DLD1 (cell line): Measurements from ENCODE around the gene ART3.

Source experiments
- in situ Hi-C: cut with HindIII; loops from 2 replicates; pipeline ENCODE4 v1.10.0; 2017; ENCODE audit warnings: low sequenced_read_pairs

Gene ART3

DNA sequence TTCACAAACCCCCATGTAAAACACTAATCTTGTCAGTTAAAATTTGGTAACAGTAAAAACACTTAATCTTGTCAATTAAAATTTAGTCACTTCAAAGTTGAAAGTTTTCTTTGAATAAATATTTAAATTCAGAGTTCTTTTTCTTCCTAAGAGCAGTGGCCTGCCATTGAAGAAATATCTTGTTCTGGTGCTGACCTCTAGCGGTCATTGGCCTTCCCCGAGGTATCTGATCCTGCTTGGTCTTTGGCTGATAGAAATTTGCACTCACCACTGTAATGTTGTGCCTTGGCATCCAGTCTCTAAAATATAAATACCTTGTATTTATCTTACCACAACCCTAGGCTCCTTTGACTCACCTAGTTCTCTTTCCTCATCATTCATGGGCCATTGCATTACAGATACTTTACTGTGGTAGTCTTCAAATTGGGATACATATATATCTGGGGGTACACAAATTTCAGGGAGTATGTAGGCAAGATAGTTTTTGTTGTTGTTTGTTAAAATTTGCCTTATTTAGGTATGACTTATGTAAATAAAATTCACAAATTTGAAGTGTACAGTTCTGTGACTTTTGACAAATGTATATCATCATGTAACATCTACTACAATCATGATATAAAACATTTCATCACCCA, 6.7 kb upstream of the ART3 start:
- in situ Hi-C loops = no loop called here

DNA sequence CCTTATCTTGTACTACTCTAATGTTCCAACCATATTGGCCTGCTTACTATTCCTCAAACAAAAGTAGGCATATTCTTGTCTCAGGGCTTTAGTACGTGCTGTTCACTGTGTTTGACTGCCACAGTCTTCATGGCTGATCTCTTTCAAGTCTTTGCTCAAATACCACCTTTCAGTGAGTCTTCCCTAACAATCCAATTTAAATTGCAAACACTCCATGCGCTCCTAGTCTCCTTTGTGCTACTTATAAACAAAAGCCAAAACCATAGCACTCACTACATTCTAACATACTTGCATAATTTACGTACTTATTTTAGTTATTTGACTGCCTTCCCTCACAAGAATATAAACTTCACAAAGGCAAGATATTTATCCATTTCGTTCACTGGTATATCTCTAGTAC, 1.7 kb upstream of the ART3 start:
- in situ Hi-C loops = no loop called here

DNA sequence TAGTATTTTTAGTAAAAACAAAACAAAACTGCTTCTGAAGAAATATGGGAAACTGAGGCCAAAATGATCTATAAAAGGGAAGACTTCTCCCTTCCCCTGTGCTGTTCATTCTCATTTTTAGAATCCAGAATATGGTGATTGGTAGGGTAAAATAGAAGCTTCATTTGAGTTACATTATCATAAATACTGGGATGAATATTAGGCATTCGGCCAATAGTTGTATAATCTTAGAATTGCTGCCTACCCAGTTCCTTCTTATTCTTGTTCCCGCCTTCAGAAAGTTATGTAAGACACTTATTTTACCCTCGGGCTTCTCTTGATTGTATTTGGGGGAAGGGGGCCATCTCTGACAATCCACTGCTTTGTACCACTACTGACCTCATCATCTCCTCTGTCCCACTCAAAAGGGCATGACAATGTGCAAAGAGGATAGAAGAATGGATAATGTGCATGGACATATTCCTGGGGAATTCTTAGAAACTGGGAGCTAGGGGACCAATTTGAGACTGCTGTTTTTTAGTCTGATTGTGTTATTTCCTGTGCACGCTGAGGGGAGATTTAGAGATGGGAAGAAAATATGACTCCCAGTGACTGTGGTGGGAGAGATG, 588 bp downstream of the ART3 start:
- in situ Hi-C loops = no loop called here

DNA sequence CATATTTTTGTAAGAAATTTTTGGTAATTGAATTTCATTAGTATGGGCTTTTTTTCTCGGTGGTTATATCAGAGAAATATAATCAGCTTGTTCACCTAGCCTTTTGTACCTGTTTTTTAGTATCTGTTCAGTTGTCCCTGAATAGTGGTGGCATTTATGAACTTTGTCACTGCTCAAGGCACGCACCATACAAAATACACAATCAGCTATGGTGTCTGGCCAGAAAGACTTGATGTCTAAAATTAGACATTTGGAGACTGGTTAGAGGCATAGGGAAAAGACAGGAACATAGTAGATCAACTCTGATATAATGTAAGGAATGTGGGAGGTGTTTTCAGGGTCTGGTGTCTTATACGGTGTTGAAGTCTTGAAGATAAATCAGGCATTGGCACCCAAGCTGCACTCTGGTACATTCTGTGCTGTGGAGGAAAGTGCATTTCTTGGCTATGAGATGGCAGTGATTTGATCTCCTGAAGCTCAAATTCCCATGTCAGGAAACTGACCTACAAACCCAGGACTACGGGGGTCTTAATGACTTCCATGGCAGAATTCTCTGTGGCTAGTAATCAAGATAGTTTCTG, 3.6 kb downstream of the ART3 start:
- in situ Hi-C loops = no loop called here

DNA sequence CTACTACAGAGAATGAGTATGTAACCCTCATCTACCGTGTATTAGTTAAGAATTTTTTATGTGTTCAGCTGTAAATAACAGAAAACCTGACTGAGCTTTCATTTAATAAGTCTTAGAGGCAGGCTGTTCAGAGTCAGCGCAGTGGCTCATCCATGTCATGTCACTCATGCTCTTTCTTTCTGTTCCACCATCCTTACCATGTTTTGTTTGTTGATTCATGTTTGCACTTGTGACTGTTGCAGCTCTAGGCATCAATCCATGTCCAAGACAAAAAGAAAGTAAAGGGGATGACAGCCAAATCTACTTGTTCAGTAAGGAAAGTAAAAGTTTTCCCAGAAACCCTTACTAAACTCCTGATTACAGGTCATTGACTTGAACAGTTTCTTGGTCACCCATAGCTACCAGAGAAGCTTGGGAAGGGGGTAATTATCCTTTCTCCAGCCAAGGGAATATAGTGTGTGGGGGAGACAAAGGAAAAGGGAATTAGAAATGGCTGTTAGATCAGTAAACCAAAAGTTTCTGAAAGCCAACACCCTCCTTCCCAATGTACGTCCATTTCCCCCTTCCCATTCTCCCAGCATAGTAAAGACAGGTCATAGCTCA, 9.0 kb downstream of the ART3 start:
- in situ Hi-C loops = no loop called here

DNA sequence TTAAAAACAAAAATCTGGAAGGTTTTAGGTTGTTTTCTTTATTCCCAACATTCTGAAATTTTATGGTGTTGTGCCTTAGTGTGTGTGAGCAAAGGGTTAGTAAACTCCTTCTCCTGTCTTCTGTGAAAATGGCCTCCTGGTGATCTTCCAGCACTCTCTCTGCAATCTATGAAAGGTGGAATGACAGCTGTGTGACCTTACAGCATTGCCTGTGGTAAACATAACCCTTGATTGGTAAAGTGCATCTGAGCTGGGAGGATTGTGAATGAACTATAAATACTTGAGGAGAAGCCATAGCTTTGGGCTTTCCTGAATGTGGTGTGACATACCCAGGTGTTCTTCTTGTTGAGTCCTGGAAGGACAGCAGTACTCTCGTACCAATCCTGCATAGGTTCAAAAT, 10.0 kb downstream of the ART3 start:
- in situ Hi-C loops = no loop called here

DNA sequence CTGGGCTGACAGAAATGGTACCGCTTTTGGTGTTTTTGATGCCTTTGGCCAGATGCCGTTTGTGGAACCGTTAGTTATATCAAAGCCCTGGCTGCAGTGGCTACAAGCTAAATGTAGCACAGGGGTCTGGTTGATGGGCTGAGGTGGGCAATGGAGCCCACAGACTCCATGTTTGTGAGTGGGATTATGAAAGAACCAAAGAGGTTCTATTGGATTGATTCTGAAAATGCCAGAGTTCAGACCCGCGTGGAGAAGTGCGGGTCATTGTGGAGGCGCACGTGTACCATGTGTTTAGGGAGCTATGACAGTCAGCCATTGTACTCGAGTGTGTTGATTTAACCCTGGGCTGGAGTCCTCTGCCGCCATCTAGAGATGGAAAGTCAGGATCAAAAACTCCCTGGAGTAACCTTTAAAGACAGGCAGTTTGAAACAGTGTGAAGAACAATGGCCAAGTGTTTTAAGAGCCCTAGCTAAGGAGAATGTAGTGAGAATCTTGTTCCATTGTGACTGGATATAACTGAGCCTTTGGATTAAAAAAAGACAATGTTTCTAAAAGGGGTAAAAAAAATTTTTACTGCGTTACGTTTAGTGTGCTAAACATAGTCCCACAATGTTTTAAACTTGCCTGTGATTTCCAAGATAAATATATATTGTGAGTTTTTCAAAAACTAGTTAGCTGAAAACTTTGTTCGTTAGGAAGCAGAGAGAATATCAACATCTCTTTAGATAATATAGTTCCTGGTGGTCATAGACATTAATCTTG, 12.7 kb downstream of the ART3 start:
- in situ Hi-C loops = no loop called here

DNA sequence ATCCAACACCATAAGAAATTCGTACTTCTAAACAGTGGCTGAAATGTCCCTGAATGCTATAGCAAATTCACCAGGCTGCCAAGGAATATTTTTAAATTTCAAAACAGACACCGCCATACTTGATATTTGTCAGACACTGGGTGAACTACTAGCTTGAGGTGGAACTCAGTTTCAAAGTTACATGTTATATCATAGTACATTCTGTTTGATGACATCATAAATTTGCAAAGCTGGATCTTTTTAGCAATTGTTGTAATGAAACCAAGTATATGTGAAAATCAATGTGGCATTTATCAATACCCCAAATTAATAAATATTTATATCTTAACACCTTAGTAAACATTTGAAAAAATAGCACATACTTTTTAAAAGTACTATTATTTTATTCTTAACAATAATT, 14.2 kb downstream of the ART3 start:
- in situ Hi-C loops = no loop called here

DNA sequence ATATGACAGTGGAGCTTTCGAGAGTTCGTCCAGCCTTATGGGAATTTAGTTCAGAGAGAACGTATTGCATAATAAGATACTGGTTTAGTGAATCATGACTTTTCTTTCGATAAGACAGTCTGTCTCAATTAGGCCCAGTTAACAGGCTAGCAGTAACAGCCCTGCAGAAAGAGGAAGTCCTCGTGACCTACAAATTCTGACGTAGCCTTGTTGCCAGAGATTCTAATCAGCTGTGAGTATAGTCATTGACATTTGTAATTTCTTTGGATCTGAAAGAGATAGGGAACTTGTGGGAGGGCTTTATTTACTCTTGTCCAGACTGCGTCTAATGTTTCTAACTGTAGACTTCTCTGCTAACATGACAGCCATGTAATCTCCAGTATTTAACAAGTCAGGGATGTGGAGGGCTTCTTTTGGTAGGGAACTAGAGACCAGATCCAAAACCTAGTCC, 15.8 kb downstream of the ART3 start:
- in situ Hi-C loops = no loop called here

DNA sequence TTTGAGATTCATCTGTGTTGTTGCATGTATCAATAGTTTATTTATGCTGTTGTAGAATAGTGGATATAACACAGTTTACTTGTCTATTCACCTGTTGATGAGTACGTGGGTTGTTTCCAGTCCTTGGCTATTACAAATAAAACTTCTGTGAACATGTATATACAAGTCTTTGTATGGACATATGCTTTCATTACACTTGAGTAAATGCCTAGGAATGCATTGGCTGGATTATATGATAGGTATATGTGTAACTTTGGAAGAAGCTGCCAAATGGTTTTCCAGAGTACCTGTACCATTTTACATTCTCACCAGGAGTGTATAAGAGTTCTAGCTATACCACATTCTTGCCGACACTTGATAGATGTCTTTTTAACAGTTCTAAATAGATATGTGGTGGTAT, 16.5 kb downstream of the ART3 start:
- in situ Hi-C loops = no loop called here

DNA sequence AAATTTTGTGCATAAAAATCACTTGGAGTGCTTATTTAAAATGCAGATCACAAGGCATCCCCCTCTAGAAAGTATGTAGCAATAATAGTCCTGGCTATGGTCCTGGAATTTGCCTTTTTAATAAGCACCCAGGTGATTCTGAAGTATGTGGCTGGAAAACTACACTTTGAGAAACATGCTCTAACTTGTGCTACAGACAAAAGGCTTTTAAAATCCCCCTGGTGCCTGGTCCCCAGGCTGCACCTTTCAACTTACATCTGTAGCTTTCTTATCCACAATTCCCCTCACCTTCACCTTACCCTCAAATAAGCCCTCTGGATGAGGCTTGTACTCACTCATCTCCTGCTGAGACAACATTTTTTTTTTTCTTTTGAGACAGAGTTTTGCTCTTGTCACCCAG, 21.1 kb downstream of the ART3 start:
- in situ Hi-C loops = no loop called here

DNA sequence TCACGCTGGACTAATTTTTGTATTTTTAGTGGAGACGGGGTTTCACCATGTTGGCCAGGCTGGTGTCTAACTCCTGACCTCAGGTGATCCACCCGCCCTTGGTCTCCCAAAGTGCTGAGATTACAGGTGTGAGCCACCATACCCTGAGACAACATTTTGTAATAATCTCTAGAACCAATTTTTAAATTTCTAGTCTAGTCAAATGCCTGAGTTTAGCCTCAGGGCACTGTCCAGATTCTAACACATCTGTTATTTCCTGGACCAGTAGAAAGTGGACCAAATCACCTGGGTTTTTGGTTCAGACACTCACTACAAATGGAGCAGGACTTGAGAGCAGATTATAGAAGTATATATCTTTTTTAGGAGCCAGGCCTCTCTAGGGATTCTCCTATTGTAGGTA, 21.6 kb downstream of the ART3 start:
- in situ Hi-C loops = no loop called here

DNA sequence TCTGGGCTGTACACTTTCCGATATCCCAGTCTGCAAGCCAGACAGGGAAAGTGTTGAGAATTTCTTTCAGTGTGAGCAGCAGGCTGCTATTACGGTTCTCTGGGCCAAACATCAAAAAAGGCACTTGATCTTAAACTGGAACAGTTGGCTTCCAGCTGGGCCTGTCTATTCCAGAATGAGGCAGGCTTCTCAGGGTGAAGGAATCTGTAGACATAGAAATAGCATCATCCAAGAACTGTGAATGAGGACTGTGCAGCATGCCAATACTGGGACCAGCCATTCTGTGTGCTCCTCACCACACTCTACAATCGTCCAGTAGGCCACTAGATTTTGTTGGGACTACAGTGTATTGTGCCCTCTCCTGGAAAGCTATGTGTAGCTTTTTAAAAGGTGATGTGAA, 31.1 kb downstream of the ART3 start:
- in situ Hi-C loops = no loop called here

DNA sequence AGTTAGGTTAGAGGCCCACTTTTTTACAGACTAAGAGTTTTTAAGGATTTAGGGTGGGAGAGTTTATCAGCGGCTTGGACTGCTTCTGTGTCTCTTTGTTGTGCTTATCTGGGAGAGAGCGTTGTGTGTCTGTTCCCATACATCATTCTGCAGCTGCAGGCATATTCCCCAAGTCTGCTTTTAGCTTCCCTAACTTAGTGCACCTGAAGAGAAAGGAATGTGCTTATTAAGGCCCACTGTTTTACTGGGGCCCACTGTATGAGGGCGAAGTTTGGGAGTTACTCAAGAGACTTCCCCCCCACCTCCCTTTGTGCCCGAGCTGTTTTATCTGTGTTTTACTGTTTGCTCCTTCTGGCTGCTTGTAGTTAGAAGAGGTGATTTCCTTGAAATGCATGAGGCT, 31.9 kb downstream of the ART3 start:
- in situ Hi-C loops = no loop called here

DNA sequence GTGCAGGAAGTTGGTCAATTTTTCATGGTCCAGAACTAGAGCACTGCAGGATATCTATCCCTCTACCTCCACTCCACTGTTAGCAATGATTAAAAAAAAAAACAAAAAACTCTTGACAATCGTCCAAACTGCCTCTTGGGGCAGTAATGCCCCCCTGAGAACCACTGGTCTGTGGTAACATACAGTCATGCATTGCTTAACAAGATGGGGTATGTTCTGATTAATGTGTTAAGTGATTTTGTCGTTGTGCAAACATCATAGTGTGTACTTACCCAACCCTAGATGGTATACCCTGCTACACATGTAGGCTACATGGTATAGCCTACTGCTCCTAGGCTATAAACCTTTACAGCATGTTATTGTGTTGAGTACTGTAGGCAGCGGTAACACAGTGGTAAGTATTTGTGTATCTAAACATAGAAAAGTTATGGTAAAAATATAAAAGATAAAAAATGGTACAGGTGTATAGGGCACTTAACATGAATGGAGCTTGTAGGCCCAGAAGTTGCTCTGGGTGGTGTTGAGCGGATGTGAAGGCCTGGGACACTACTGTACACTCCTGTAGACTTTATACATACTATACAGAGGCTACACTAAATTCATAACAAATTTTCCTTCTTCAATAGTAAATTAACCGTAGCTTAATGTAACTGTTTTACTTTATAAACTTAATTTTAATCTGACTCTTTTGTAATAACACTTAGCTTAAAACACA, 34.1 kb downstream of the ART3 start:
- in situ Hi-C loops = no loop called here

DNA sequence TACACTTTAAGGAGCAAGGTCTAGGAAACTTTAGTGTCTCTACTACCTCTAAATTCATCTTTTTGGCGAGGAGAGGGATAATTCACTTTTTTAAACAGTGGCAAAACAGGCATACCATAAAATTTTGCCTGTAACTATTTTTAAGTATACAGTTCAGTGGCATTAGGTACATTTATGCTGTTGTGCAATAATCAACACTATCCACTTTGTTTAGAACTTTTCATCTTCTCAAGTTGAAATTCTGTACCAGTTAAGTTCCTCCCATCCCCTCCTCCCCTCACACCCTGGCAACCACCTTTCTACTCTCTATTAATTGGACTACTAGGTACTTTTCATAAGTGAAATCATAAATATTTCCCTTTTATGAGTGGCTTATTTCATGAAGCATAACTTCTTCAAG, 42.3 kb downstream of the ART3 start:
- in situ Hi-C loops = no loop called here

DNA sequence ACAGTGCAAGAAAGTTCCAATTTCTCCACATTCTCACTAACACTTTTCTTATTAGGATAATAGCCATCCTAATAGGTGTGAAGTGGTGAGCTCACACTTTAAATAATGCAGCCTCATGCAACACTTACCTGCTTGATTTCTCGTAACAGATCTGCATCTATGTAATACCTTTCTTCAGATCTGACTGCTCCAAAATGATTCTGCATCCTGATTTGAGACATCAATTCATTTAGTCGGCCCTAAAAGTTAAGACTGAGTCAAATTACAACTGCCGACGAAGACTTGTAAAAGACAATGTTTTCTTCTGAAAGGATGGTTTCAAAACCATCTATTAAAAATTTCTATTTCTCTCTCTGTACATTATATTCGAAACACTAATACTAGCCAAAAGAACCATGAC, 43.0 kb downstream of the ART3 start:
- in situ Hi-C loops = no loop called here

DNA sequence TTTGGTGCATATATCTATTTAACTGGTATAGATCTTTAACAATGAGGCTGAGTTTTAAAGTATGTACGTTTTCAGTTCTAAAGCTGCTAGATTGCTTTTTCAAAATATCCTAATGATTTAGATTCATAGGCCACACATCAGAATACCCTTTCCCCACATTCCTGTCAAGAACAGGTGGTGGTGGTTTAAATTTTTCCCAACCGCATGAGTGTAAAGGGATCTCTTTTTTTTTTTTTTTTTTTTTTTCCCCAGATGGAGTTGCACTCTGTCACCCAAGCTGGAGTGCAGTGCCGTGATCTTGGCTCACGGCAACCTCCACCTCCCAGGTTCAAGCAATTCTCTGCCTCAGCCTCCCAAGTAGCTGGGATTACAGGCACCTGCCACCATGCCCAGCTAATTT, 45.7 kb downstream of the ART3 start:
- in situ Hi-C loops = no loop called here

DNA sequence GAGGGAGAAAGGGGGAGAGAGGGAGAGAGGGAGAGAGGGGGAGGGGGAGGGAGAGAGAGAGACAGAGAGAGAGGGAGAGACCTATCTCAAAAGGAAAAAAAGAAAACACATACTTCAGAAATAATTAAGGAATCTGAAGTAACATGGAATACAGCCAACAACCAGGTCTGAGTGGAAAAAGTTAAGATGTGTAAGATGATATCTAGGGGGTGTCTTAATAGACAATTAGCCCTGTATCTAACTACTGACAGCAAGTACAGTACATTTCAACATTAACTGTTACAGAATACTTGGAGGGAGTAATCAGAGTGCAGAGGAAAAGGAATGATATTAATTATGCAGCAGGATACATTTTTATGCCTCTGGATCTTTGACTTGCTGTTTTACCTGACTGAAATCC, 51.3 kb downstream of the ART3 start:
- in situ Hi-C loops = no loop called here

DNA sequence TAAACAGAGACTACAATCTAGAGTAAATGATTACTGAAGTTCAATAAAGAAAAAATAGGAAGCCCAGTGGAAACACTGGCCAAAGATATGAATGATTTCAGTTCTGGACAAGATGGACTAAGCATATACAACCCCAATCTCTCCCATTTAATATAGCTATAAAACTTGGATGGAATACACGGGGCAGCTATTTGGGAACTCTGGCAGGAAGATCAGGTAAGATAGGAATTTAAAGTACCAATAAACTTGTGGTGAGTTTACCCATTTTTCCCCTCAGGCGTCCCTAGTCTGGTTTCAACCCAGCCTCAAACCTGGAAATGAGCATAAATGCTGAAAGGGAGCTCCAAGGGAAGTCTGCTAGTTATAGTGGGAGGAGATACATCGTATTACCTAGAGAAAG, 53.2 kb downstream of the ART3 start:
- in situ Hi-C loops = no loop called here

DNA sequence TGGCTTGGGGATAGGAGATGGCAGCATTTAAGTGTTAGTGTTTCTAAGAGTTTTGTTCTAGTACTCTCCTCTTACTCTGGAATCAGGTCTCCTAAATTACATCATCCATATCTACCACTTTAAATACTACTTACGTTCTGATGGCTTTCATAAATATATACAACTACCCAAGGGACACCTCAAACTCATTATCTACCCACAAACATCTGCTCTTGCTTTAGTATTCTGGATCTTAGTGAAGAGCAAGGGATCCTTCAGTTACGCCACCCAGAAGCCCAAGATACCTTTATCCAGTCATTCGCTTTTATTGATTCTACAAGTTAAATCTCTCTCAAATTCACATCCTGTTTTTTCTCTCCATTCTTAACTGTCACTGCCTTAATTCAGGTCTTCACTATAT, 66.7 kb downstream of the ART3 start:
- in situ Hi-C loops = no loop called here
